ENCODE data around the gene AUTS2. TPM values are rescaled to one million over a fixed set of nuclear protein-coding genes. Genes with fewer than 3 reads are reported as not detected.

AUTS2 gene
- polyA plus RNA-seq, 1 donor from 2014 or later, result 97.3 TPM

DNA sequence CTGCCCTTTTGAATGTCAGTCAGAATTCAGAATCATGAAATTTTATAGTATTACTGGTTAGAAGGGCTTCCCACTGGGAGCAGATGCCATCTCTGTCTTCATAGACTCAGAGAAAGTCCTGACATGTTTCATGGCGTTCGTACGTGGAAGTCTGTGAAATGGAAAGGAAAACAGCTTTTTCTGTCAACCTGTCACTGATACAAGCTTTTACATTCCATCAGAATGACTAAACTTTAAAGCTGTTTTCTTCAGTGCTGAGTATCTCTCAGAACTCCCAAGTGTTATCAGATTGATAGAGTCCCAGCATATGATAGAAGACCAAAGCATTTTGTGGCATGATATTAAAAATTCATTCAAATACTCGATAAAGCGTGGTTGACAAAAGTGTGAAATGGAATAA is 807.0 kb downstream of the AUTS2 start:
- H3K27ac ChIP-seq (ENCODE audit: low read length), result peak overlapping the region; percentile 84
- no peaks in the 10 kb centered on the region for H3K36me3 ChIP-seq (ENCODE audit: insufficient read depth, low read length)
- no peak overlapping the region for H3K4me3 ChIP-seq (ENCODE audit: low read length)
- H4K20me1 ChIP-seq (ENCODE audit: insufficient read depth), result no peaks in the 10 kb centered on the region
- H3K4me2 ChIP-seq (ENCODE audit: low read length), result peak overlapping the region; percentile 22
- no peak overlapping the region for H2AFZ ChIP-seq (ENCODE audit: low read depth, low read length)
- H3K79me2 ChIP-seq (replicated peaks; ENCODE audit: insufficient read depth, low read length), result no peaks in the 10 kb centered on the region
- H3K9me3 ChIP-seq (ENCODE audit: low read length), result no peaks in the 10 kb centered on the region
- peaks cover 9% of the 10 kb centered on the region for H3F3A ChIP-seq (ENCODE audit: insufficient read depth, low read length, poor library complexity, severe bottlenecking)
- H3K27me3 ChIP-seq (ENCODE audit: insufficient read depth, low read depth, low read length), result no peaks in the 10 kb centered on the region
- H3K9ac ChIP-seq (ENCODE audit: low read length), result no peak overlapping the region
- TF ChIP-seq, protein P1, sequence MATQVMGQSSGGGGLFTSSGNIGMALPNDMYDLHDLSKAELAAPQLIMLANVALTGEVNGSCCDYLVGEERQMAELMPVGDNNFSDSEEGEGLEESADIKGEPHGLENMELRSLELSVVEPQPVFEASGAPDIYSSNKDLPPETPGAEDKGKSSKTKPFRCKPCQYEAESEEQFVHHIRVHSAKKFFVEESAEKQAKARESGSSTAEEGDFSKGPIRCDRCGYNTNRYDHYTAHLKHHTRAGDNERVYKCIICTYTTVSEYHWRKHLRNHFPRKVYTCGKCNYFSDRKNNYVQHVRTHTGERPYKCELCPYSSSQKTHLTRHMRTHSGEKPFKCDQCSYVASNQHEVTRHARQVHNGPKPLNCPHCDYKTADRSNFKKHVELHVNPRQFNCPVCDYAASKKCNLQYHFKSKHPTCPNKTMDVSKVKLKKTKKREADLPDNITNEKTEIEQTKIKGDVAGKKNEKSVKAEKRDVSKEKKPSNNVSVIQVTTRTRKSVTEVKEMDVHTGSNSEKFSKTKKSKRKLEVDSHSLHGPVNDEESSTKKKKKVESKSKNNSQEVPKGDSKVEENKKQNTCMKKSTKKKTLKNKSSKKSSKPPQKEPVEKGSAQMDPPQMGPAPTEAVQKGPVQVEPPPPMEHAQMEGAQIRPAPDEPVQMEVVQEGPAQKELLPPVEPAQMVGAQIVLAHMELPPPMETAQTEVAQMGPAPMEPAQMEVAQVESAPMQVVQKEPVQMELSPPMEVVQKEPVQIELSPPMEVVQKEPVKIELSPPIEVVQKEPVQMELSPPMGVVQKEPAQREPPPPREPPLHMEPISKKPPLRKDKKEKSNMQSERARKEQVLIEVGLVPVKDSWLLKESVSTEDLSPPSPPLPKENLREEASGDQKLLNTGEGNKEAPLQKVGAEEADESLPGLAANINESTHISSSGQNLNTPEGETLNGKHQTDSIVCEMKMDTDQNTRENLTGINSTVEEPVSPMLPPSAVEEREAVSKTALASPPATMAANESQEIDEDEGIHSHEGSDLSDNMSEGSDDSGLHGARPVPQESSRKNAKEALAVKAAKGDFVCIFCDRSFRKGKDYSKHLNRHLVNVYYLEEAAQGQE (IDR thresholded peaks at IDR 0.05; ENCODE audit: borderline replicate concordance), result peak; percentile 99
- TF ChIP-seq POLR2AphosphoS5 (IDR thresholded peaks at IDR 0.05) (peak; percentile 100), SMC3 (conservative IDR thresholded peaks at IDR 0.05; ENCODE audit: poor library complexity) (peak; percentile 32), EP300 (conservative IDR thresholded peaks at IDR 0.05; ENCODE audit: poor library complexity, severe bottlenecking) (peak; percentile 100), MXI1 (conservative IDR thresholded peaks at IDR 0.05; ENCODE audit: poor library complexity, severe bottlenecking) (no peak)
- H3K9me2 ChIP-seq (ENCODE audit: insufficient read depth, low read length), result no peaks in the 10 kb centered on the region

GRCh38 chr7:70406186-70406949 is 808.1 kb downstream of the AUTS2 start:
- H3K9ac ChIP-seq (ENCODE audit: low read length), result peak overlapping the region; percentile 38
- no peaks in the 10 kb centered on the region for H3K9me2 ChIP-seq (ENCODE audit: insufficient read depth, low read length)
- TF ChIP-seq MXI1 (conservative IDR thresholded peaks at IDR 0.05; ENCODE audit: poor library complexity, severe bottlenecking) (no peak), RAD21 (conservative IDR thresholded peaks at IDR 0.05) (no peak), EZH2 (IDR thresholded peaks at IDR 0.05; ENCODE audit: borderline replicate concordance, insufficient read depth, low read length, poor library complexity, severe bottlenecking) (no peak), POLR2AphosphoS5 (IDR thresholded peaks at IDR 0.05) (no peak), EP300 (conservative IDR thresholded peaks at IDR 0.05; ENCODE audit: poor library complexity, severe bottlenecking) (no peak), SMC3 (conservative IDR thresholded peaks at IDR 0.05; ENCODE audit: poor library complexity) (no peak), TAF1 (IDR thresholded peaks at IDR 0.05; ENCODE audit: low read depth) (no peak)
- TF ChIP-seq, protein P2, sequence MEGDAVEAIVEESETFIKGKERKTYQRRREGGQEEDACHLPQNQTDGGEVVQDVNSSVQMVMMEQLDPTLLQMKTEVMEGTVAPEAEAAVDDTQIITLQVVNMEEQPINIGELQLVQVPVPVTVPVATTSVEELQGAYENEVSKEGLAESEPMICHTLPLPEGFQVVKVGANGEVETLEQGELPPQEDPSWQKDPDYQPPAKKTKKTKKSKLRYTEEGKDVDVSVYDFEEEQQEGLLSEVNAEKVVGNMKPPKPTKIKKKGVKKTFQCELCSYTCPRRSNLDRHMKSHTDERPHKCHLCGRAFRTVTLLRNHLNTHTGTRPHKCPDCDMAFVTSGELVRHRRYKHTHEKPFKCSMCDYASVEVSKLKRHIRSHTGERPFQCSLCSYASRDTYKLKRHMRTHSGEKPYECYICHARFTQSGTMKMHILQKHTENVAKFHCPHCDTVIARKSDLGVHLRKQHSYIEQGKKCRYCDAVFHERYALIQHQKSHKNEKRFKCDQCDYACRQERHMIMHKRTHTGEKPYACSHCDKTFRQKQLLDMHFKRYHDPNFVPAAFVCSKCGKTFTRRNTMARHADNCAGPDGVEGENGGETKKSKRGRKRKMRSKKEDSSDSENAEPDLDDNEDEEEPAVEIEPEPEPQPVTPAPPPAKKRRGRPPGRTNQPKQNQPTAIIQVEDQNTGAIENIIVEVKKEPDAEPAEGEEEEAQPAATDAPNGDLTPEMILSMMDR (IDR thresholded peaks at IDR 0.05; ENCODE audit: poor library complexity, severe bottlenecking), result no peak
- TF ChIP-seq, protein P1 (IDR thresholded peaks at IDR 0.05; ENCODE audit: borderline replicate concordance), result no peak
- H3K9me3 ChIP-seq (ENCODE audit: low read length), result no peaks in the 10 kb centered on the region
- no peaks in the 10 kb centered on the region for H4K20me1 ChIP-seq (ENCODE audit: insufficient read depth)
- H3F3A ChIP-seq (ENCODE audit: insufficient read depth, low read length, poor library complexity, severe bottlenecking), result peaks cover 9% of the 10 kb centered on the region
- no peak overlapping the region for H2AFZ ChIP-seq (ENCODE audit: low read depth, low read length)
- peak overlapping the region; percentile 22 for H3K4me2 ChIP-seq (ENCODE audit: low read length)
- peak overlapping the region; percentile 84 for H3K27ac ChIP-seq (ENCODE audit: low read length)
- peak overlapping the region; percentile 31 for H3K4me3 ChIP-seq (ENCODE audit: low read length)
- H3K36me3 ChIP-seq (ENCODE audit: insufficient read depth, low read length), result no peaks in the 10 kb centered on the region
- H3K27me3 ChIP-seq (ENCODE audit: insufficient read depth, low read depth, low read length), result no peaks in the 10 kb centered on the region
- no peaks in the 10 kb centered on the region for H3K79me2 ChIP-seq (replicated peaks; ENCODE audit: insufficient read depth, low read length)
